ENCODE results near the gene ZFC3H1. TPM values are rescaled to one million over a fixed set of nuclear protein-coding genes. Genes with fewer than 3 reads are reported as not detected.

ZFC3H1 gene
- total and polyA plus RNA-seq, 2 donors (not counting 3 experiments of a cell fraction or from before 2014, with no cell fraction given), result 23.6 to 60.4 TPM

GRCh38 chr12:71625476-71625875 is 38.2 kb downstream of the ZFC3H1 start:
- Histone ChIP-seq H3K4me3 (replicated peaks in 1 of 3; ENCODE audit: insufficient read depth in 1 of 3, low read depth in 1 of 3, low read length in 3 of 3) (no peak overlapping the region), H3K9me3 (replicated peaks; ENCODE audit: control insufficient read depth, insufficient read depth, low read length) (no peaks in the 10 kb centered on the region), H2AFZ (ENCODE audit: low read depth, low read length) (no peak overlapping the region), H3K27ac (ENCODE audit: insufficient read depth, low read depth, low read length) (no peak overlapping the region), H3K79me2 (ENCODE audit: control insufficient read depth, insufficient read depth, low read length) (peaks cover 12% of the 10 kb centered on the region), H4K20me1 (replicated peaks; ENCODE audit: control insufficient read depth, extremely low read depth, insufficient read depth, low read length) (no peaks in the 10 kb centered on the region), H3K27me3 (ENCODE audit: control insufficient read depth in 2 of 2, insufficient read depth in 2 of 2, low read length in 2 of 2) (no peaks in the 10 kb centered on the region), H3K4me2 (ENCODE audit: insufficient read depth, low read length) (no peak overlapping the region), H3K9me1 (replicated peaks; ENCODE audit: control insufficient read depth, extremely low read depth, insufficient read depth, low read length) (no peaks in the 10 kb centered on the region), H3K36me3 (ENCODE audit: control insufficient read depth in 2 of 2, extremely low read depth in 1 of 2, insufficient read depth in 2 of 2, low read length in 2 of 2) (peaks cover 11 to 49% of the 10 kb centered on the region in 2 experiments), H3K9ac (replicated peaks; ENCODE audit: extremely low read depth, insufficient read depth, low read length) (no peak overlapping the region), H3K4me1 (ENCODE audit: control insufficient read depth, extremely low read depth, insufficient read depth, low read length) (peaks cover 19% of the 10 kb centered on the region)
- ChIA-PET CTCF (interaction anchor here (2.4 to 4.4 kb wide), 3 partner anchors 12 to 122 kb away, joined by 8 to 67 read pairs (median 25); partner anchors contain the start of gene ZFC3H1), POLR2A (no interaction called here)
- DNase-seq (ENCODE audit: low read depth, low spot score) (no peak), FAIRE-seq (no peak)
- TF ChIP-seq POLR2AphosphoS5 (IDR thresholded peaks at IDR 0.05; ENCODE audit: insufficient read depth, low read depth, low read length) (no peak), GATA2 (IDR thresholded peaks at IDR 0.05; ENCODE audit: insufficient read depth, insufficient read length, low read depth, low read length) (no peak), MAX (IDR thresholded peaks at IDR 0.05; ENCODE audit: insufficient read depth, insufficient read length) (no peak), JUN (IDR thresholded peaks at IDR 0.05; ENCODE audit: borderline replicate concordance, insufficient read depth, insufficient read length, low read depth) (no peak), FOS (IDR thresholded peaks at IDR 0.05; ENCODE audit: borderline replicate concordance, insufficient read depth, low read length) (no peak), EZH2 (IDR thresholded peaks at IDR 0.05; ENCODE audit: borderline replicate concordance, low read depth, low read length, severe bottlenecking) (no peak)
- no TSS peak for BruUV-seq (replicated peaks)
- dilution Hi-C loops (cut with MboI; ENCODE audit: extremely low pct_ligation_motif_present, low sequenced_read_pairs), result no loop called here
- intact Hi-C loops (cut with micrococcal nuclease), result no loop called here

GRCh38 chr12:71621938-71622337 is 41.7 kb downstream of the ZFC3H1 start:
- Histone ChIP-seq H3K27me3 (ENCODE audit: control insufficient read depth in 2 of 2, insufficient read depth in 2 of 2, low read length in 2 of 2) (no peaks in the 10 kb centered on the region), H3K36me3 (ENCODE audit: control insufficient read depth in 2 of 2, extremely low read depth in 1 of 2, insufficient read depth in 2 of 2, low read length in 2 of 2) (peaks cover 17 to 49% of the 10 kb centered on the region in 2 experiments), H3K9me1 (replicated peaks; ENCODE audit: control insufficient read depth, extremely low read depth, insufficient read depth, low read length) (no peaks in the 10 kb centered on the region), H3K9ac (replicated peaks; ENCODE audit: extremely low read depth, insufficient read depth, low read length) (no peak overlapping the region), H3K4me1 (ENCODE audit: control insufficient read depth, extremely low read depth, insufficient read depth, low read length) (peaks cover 11% of the 10 kb centered on the region), H3K4me3 (replicated peaks in 1 of 3; ENCODE audit: insufficient read depth in 1 of 3, low read depth in 1 of 3, low read length in 3 of 3) (no peak overlapping the region), H3K9me3 (replicated peaks; ENCODE audit: control insufficient read depth, insufficient read depth, low read length) (no peaks in the 10 kb centered on the region), H2AFZ (ENCODE audit: low read depth, low read length) (no peak overlapping the region), H3K27ac (ENCODE audit: insufficient read depth, low read depth, low read length) (no peak overlapping the region), H4K20me1 (replicated peaks; ENCODE audit: control insufficient read depth, extremely low read depth, insufficient read depth, low read length) (no peaks in the 10 kb centered on the region), H3K79me2 (ENCODE audit: control insufficient read depth, insufficient read depth, low read length) (peaks cover 12% of the 10 kb centered on the region), H3K4me2 (ENCODE audit: insufficient read depth, low read length) (no peak overlapping the region)
- DNase-seq (ENCODE audit: low read depth, low spot score) (no peak), FAIRE-seq (no peak)
- dilution Hi-C loops (cut with MboI; ENCODE audit: extremely low pct_ligation_motif_present, low sequenced_read_pairs) (no loop called here), intact Hi-C loops (cut with micrococcal nuclease) (no loop called here)
- BruUV-seq (replicated peaks), result no TSS peak
- ChIA-PET CTCF (interaction anchor here (1.2 kb wide), 1 partner anchor 13 kb away, joined by 3 read pairs; no protein-coding TSS in a partner anchor), POLR2A (no interaction called here)
- TF ChIP-seq POLR2A (IDR thresholded peaks at IDR 0.05; ENCODE audit: low read depth, low read length), result no peak
- TF ChIP-seq GATA2 (IDR thresholded peaks at IDR 0.05; ENCODE audit: insufficient read depth, insufficient read length, low read depth, low read length), result no peak
- no peak for TF ChIP-seq FOS (IDR thresholded peaks at IDR 0.05; ENCODE audit: borderline replicate concordance, insufficient read depth, low read length)
- TF ChIP-seq MYC (IDR thresholded peaks at IDR 0.05; ENCODE audit: low read depth, low read length), result no peak
- no peak for TF ChIP-seq POLR2AphosphoS5 (IDR thresholded peaks at IDR 0.05; ENCODE audit: insufficient read depth, low read depth, low read length)
- no peak for TF ChIP-seq CTCF (IDR thresholded peaks at IDR 0.05; ENCODE audit: extremely low read depth in 1 of 2, insufficient read depth in 1 of 2, low read depth in 1 of 2, low read length in 2 of 2)
- TF ChIP-seq EZH2 (IDR thresholded peaks at IDR 0.05; ENCODE audit: borderline replicate concordance, low read depth, low read length, severe bottlenecking), result no peak
- no peak for TF ChIP-seq MAX (IDR thresholded peaks at IDR 0.05; ENCODE audit: insufficient read depth, insufficient read length)
- no peak for TF ChIP-seq JUN (IDR thresholded peaks at IDR 0.05; ENCODE audit: borderline replicate concordance, insufficient read depth, insufficient read length, low read depth)
